Endodermal cell (in vitro differentiated cells): ENCODE measurements around the gene SERPINH1. TPM values are rescaled to one million over a fixed set of nuclear protein-coding genes. Genes with fewer than 3 reads are reported as not detected.

Source experiments
- DNase-seq: peaks from one replicate; pipeline ENCODE4 v3.0.0-alpha.2; 2017
- H3K27ac ChIP-seq: 2 replicates; pipeline ENCODE4 v1.5.1; 2013; ENCODE audit warnings: mild to moderate bottlenecking, low read depth, low read length, moderate library complexity
- H3K27me3 ChIP-seq: 2 replicates; pipeline ENCODE4 v1.6.1; 2013; ENCODE audit warnings: mild to moderate bottlenecking, low read length, moderate library complexity; ENCODE audit not compliant: insufficient read depth, control insufficient read depth, poor library complexity, severe bottlenecking
- H3K36me3 ChIP-seq: 2 replicates; pipeline ENCODE4 v1.7.0; 2013; ENCODE audit warnings: mild to moderate bottlenecking, low read length, moderate library complexity; ENCODE audit not compliant: control insufficient read depth, insufficient read depth
- H3K4me1 ChIP-seq: one replicate; pipeline ENCODE4 v1.7.0; 2013; ENCODE audit warnings: low read length; ENCODE audit not compliant: control insufficient read depth, insufficient read depth
- H3K4me3 ChIP-seq: 2 replicates; pipeline ENCODE4 v1.5.1; 2013; ENCODE audit warnings: mild to moderate bottlenecking, low read length, moderate library complexity
- H3K9ac ChIP-seq: 2 replicates; pipeline ENCODE4 v1.6.1; 2013; ENCODE audit warnings: mild to moderate bottlenecking, low read length, moderate library complexity; ENCODE audit not compliant: poor library complexity, severe bottlenecking; ENCODE audit errors: extremely low read depth
- H3K9me3 ChIP-seq: 2 replicates; pipeline ENCODE4 v1.6.1; 2013; ENCODE audit warnings: mild to moderate bottlenecking, low read length, moderate library complexity; ENCODE audit not compliant: control insufficient read depth
- H3K27ac Mint-ChIP-seq: 2 replicates; pipeline ENCODE4 v1.8.0; 2020; ENCODE audit warnings: mixed read lengths
- H3K27me3 Mint-ChIP-seq: 2 replicates; pipeline ENCODE4 v1.8.0; 2021; ENCODE audit warnings: mild to moderate bottlenecking, mixed read lengths; ENCODE audit not compliant: insufficient read depth
- H3K36me3 Mint-ChIP-seq: 2 replicates; pipeline ENCODE4 v1.8.0; 2020; ENCODE audit warnings: low read depth, mixed read lengths
- H3K4me1 Mint-ChIP-seq: 2 replicates; pipeline ENCODE4 v1.8.0; 2020; ENCODE audit warnings: mixed read lengths
- H3K4me3 Mint-ChIP-seq: 2 replicates; pipeline ENCODE4 v1.8.0; 2020; ENCODE audit warnings: mild to moderate bottlenecking, moderate library complexity, mixed read lengths
- H3K9me3 Mint-ChIP-seq: 2 replicates; pipeline ENCODE4 v1.8.0; 2020; ENCODE audit warnings: mild to moderate bottlenecking, mixed read lengths
- WGBS, 2 experiments: methylation state at CpG; one replicate each; pipeline versions ENCODE4 v1.1.5 to v1.1.7; 2013; ENCODE audit warnings: missing lambda C conversion rate in 2 of 2, mixed read lengths in 1 of 2; ENCODE audit not compliant: insufficient coverage in 1 of 2, insufficient read length in 1 of 2; 5-methylcytosine and 5-hydroxymethylcytosine counted together
- total RNA-seq, 2 donors: library from RNA; stranded (reverse); fragmentation: NEBNext Ultra II Directional in 1 of 2; extraction: Animal tissue kit (Norgen Biotek cat#: 25700) in 1 of 2; gene quantifications; 2 replicates in 1 of 2; 3 replicates in 1 of 2; pipeline ENCODE4 v1.2.1, GENCODE V29; 2021
- TF ChIP-seq, protein P1 (sequence below): fragments of 200-600 bp; sonication (generic); conservative IDR thresholded peaks from 2 replicates; pipeline ENCODE4 v1.5.0; 2021; ENCODE audit warnings: antibody characterized with exemption, mild to moderate bottlenecking

SERPINH1 gene
- total RNA-seq, 2 donors from 2014 or later = 414 to 454 TPM

DNA sequence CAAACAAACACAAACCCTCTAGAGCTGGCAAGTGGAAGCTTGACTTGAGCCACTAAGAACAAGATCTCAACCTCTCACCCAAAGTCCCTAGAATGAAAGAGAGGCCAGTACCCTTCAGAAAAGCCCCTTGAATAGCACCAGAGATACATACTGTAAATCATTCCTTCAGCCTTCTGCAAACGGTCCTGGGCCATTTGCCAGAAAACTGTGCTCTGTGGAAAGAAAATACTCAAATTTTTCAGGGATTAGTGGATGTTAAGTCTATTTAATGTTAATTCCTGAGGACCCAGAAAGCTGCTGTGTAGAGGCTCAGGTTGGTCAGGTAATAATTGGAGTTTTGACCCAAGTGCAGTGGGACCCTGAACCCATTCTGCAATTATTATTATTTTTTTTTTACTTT, 16.9 kb downstream of the SERPINH1 start:
- no peak overlapping the region for H3K27ac Mint-ChIP-seq
- Histone ChIP-seq H3K9me3 (no peaks in the 10 kb centered on the region), H3K9ac (no peak overlapping the region), H3K27ac (no peak overlapping the region), H3K27me3 (no peaks in the 10 kb centered on the region), H3K4me1 (peaks cover 3% of the 10 kb centered on the region), H3K4me3 (no peak overlapping the region), H3K36me3 (peaks cover 6% of the 10 kb centered on the region)
- peaks cover under 1% of the 10 kb centered on the region for H3K36me3 Mint-ChIP-seq
- TF ChIP-seq, protein P1, sequence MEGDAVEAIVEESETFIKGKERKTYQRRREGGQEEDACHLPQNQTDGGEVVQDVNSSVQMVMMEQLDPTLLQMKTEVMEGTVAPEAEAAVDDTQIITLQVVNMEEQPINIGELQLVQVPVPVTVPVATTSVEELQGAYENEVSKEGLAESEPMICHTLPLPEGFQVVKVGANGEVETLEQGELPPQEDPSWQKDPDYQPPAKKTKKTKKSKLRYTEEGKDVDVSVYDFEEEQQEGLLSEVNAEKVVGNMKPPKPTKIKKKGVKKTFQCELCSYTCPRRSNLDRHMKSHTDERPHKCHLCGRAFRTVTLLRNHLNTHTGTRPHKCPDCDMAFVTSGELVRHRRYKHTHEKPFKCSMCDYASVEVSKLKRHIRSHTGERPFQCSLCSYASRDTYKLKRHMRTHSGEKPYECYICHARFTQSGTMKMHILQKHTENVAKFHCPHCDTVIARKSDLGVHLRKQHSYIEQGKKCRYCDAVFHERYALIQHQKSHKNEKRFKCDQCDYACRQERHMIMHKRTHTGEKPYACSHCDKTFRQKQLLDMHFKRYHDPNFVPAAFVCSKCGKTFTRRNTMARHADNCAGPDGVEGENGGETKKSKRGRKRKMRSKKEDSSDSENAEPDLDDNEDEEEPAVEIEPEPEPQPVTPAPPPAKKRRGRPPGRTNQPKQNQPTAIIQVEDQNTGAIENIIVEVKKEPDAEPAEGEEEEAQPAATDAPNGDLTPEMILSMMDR = no peak
- no peak overlapping the region for H3K4me3 Mint-ChIP-seq
- no peak for DNase-seq
- H3K27me3 Mint-ChIP-seq = peaks cover 3% of the 10 kb centered on the region
- 94% methylated on average over 1 of the region's 1 CpG; no CpG with 5 or more reads in 1 of the 2 experiments for WGBS, 2 experiments
- no peaks in the 10 kb centered on the region for H3K9me3 Mint-ChIP-seq
- H3K4me1 Mint-ChIP-seq = peaks cover 6% of the 10 kb centered on the region

DNA sequence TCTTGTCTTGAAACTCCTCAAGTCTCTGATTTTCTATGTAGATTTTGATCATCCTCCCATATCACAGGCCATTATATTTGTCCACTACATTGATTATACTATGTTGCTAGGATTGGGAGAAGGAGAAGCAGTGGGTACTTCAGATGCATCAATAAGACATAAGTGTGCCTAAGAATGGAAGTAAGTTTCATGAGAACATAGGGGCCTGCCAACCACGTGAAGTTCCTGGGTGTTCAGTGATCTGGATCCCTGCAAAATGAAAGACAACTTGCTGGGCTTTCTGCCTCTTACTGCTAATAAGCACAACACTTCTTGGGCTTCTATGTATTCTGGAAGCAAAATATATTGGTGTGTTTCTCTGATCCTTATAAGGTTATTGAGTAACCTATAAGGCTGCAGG, 17.8 kb downstream of the SERPINH1 start:
- no peak for DNase-seq
- no peak overlapping the region for H3K4me3 Mint-ChIP-seq
- 86 to 100% methylated on average over 1 of the region's 1 CpG for WGBS, 2 experiments
- TF ChIP-seq, protein P1 = no peak
- peaks cover 11% of the 10 kb centered on the region for H3K4me1 Mint-ChIP-seq
- H3K9ac ChIP-seq = no peak overlapping the region
- no peak overlapping the region for H3K4me3 ChIP-seq
- H3K9me3 Mint-ChIP-seq = no peaks in the 10 kb centered on the region
- H3K27me3 ChIP-seq = no peaks in the 10 kb centered on the region
- H3K27ac ChIP-seq = no peak overlapping the region
- H3K27me3 Mint-ChIP-seq = peaks cover 3% of the 10 kb centered on the region
- H3K36me3 Mint-ChIP-seq = no peaks in the 10 kb centered on the region
- no peaks in the 10 kb centered on the region for H3K9me3 ChIP-seq
- peaks cover 7% of the 10 kb centered on the region for H3K4me1 ChIP-seq
- H3K27ac Mint-ChIP-seq = no peak overlapping the region
- H3K36me3 ChIP-seq = no peaks in the 10 kb centered on the region

GRCh38 chr11:75582506-75582894, 20.4 kb downstream of the SERPINH1 start:
- 70 to 74% methylated on average over 4 of the region's 4 CpGs for WGBS, 2 experiments
- no peaks in the 10 kb centered on the region for H3K27me3 ChIP-seq
- Mint-ChIP-seq H3K27ac (peak overlapping the region; percentile 90), H3K4me3 (peak overlapping the region; percentile 66), H3K9me3 (no peaks in the 10 kb centered on the region), H3K36me3 (no peaks in the 10 kb centered on the region), H3K4me1 (peaks cover 11% of the 10 kb centered on the region), H3K27me3 (peaks cover 6% of the 10 kb centered on the region)
- H3K9ac ChIP-seq = no peak overlapping the region
- TF ChIP-seq, protein P1 = no peak
- no peak for DNase-seq
- H3K9me3 ChIP-seq = no peaks in the 10 kb centered on the region
- peaks cover 7% of the 10 kb centered on the region for H3K4me1 ChIP-seq
- H3K4me3 ChIP-seq = peak overlapping the region; percentile 80
- H3K27ac ChIP-seq = no peak overlapping the region
- H3K36me3 ChIP-seq = no peaks in the 10 kb centered on the region
